ENCODE measurements around the gene NAALADL2. TPM values are rescaled to one million over a fixed set of nuclear protein-coding genes. Genes with fewer than 3 reads are reported as not detected.

NAALADL2 gene
- total RNA-seq, 1 experiment from 2014 or later, result 1.6 TPM

DNA sequence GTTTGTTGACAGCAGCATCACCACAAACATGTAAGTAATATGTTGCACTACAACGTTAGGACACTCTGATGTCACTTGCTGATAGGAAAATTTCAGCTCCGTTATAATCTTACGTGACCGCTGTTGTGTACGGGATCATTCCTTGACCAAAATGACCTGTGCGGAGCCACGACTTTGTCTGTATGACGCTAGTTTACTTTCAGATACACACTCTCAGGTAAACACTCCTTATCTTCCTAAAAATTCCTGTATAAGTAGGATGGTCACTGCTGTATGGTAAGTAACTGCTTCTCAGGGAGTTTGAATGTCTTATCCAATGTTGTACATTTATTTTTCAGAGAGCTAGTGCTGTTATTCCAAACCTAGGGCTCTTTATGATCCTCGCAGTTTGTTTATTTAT lies 410.3 kb downstream of the NAALADL2 start:
- Histone ChIP-seq H2BK20ac (ENCODE audit: low read depth, low read length, poor library complexity, severe bottlenecking) (no peak overlapping the region), H3T11ph (ENCODE audit: low read length) (no peak overlapping the region), H3K27me3 (ENCODE audit: insufficient read depth, low read length) (no peaks in the 10 kb centered on the region), H3K23me2 (ENCODE audit: insufficient read length, low read depth, low read length, poor library complexity, severe bottlenecking) (no peaks in the 10 kb centered on the region), H3K9ac (ENCODE audit: extremely low read depth, insufficient read length, low read length) (no peak overlapping the region), H3K14ac (ENCODE audit: insufficient read depth, low read length) (no peak overlapping the region), H4K5ac (ENCODE audit: insufficient read length, low read depth, low read length) (no peak overlapping the region), H2BK15ac (ENCODE audit: low read depth, low read length) (no peak overlapping the region), H3K79me2 (ENCODE audit: insufficient read depth, low read length) (no peaks in the 10 kb centered on the region), H2BK120ac (ENCODE audit: low read depth, low read length, poor library complexity, severe bottlenecking) (no peak overlapping the region), H2BK5ac (ENCODE audit: insufficient read length, low read length) (no peak overlapping the region), H3K56ac (ENCODE audit: insufficient read length, low read depth, low read length) (no peak overlapping the region), H2AK5ac (ENCODE audit: insufficient read length, low read length) (no peak overlapping the region), H3K79me1 (ENCODE audit: insufficient read depth, low read depth, low read length, poor library complexity, severe bottlenecking) (no peaks in the 10 kb centered on the region), H2BK12ac (ENCODE audit: insufficient read length, low read depth, low read length) (no peak overlapping the region), H3K4me1 (ENCODE audit: insufficient read depth, low read length) (no peaks in the 10 kb centered on the region), H3K4ac (ENCODE audit: low read depth, low read length) (no peak overlapping the region), H4K91ac (ENCODE audit: insufficient read length, low read depth, low read length) (no peak overlapping the region), H4K8ac (replicated peaks; ENCODE audit: insufficient read length, low read depth, low read length) (no peak overlapping the region), H3K23ac (ENCODE audit: insufficient read length, low read depth, low read length) (no peak overlapping the region), H4K20me1 (ENCODE audit: control insufficient read depth, insufficient read depth, insufficient read length) (no peaks in the 10 kb centered on the region), H2AFZ (ENCODE audit: low read length) (no peak overlapping the region), H3K27ac (ENCODE audit: insufficient read length, low read depth, low read length) (no peak overlapping the region), H3K18ac (ENCODE audit: insufficient read length, low read depth, low read length) (no peak overlapping the region), H3K9me3 (ENCODE audit: control insufficient read depth, low read depth, low read length) (no peaks in the 10 kb centered on the region), H3K4me2 (ENCODE audit: insufficient read depth, insufficient read length, low read length) (no peak overlapping the region)
- no peak overlapping the region for H3K27ac Mint-ChIP-seq
- H3K27me3 Mint-ChIP-seq (ENCODE audit: low read depth), result no peaks in the 10 kb centered on the region
- no CpG with 5 or more reads among the region's 9 CpGs for WGBS (ENCODE audit: extremely low coverage, insufficient read length, low lambda C conversion rate)
- no peak overlapping the region for H3K4me3 Mint-ChIP-seq
- no peaks in the 10 kb centered on the region for H3K36me3 Mint-ChIP-seq (ENCODE audit: insufficient read depth in 1 of 3, low read depth in 3 of 3)
- H3K9me3 Mint-ChIP-seq, result no peaks in the 10 kb centered on the region
- no peak for DNase-seq
- H3K4me1 Mint-ChIP-seq, result no peaks in the 10 kb centered on the region
- TF ChIP-seq, protein P1, sequence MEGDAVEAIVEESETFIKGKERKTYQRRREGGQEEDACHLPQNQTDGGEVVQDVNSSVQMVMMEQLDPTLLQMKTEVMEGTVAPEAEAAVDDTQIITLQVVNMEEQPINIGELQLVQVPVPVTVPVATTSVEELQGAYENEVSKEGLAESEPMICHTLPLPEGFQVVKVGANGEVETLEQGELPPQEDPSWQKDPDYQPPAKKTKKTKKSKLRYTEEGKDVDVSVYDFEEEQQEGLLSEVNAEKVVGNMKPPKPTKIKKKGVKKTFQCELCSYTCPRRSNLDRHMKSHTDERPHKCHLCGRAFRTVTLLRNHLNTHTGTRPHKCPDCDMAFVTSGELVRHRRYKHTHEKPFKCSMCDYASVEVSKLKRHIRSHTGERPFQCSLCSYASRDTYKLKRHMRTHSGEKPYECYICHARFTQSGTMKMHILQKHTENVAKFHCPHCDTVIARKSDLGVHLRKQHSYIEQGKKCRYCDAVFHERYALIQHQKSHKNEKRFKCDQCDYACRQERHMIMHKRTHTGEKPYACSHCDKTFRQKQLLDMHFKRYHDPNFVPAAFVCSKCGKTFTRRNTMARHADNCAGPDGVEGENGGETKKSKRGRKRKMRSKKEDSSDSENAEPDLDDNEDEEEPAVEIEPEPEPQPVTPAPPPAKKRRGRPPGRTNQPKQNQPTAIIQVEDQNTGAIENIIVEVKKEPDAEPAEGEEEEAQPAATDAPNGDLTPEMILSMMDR (conservative IDR thresholded peaks at IDR 0.05), result no peak

All from H9 (cell line).